ENCODE results near the gene GAL3ST2.

GAL3ST2 gene

GRCh38 chr2:241743620-241744019, 33.0 kb upstream of the GAL3ST2 start:
- TF ChIP-seq EZH2 (IDR thresholded peaks at IDR 0.05; ENCODE audit: borderline replicate concordance, low read depth, low read length, severe bottlenecking) (no peak), CTCF (IDR thresholded peaks at IDR 0.05; ENCODE audit: borderline replicate concordance, extremely low read depth, low read length, poor library complexity, severe bottlenecking) (no peak)
- Histone ChIP-seq H3K27ac (ENCODE audit: low read length) (no peak overlapping the region), H3K9me3 (ENCODE audit: insufficient read depth, low read length, severe bottlenecking) (no peaks in the 10 kb centered on the region), H3K36me3 (ENCODE audit: insufficient read depth, low read length) (peaks cover 50% of the 10 kb centered on the region), H3K4me3 (ENCODE audit: low read depth in 1 of 2, low read length in 2 of 2) (no peak overlapping the region), H3K4me2 (ENCODE audit: insufficient read depth, low read length) (no peak overlapping the region), H3K79me2 (ENCODE audit: insufficient read depth, low read length) (peaks cover 5% of the 10 kb centered on the region; the same call in 1 of the 2 replicates), H3K27me3 (ENCODE audit: insufficient read depth, low read length, poor library complexity) (no peaks in the 10 kb centered on the region), H4K20me1 (ENCODE audit: insufficient read depth, low read length) (peaks cover 23% of the 10 kb centered on the region; the same call in 1 of the 2 replicates), H3K4me1 (ENCODE audit: insufficient read depth, low read length) (no peaks in the 10 kb centered on the region), H3K9ac (ENCODE audit: low read depth, low read length) (no peak overlapping the region), H2AFZ (ENCODE audit: low read depth, low read length) (no peak overlapping the region)
- DNase-seq (no peak), ATAC-seq (ENCODE audit: insufficient read depth, low read depth) (no peak)

GRCh38 chr2:241744028-241744754, 32.4 kb upstream of the GAL3ST2 start:
- no peak for DNase-seq
- Histone ChIP-seq H3K4me3 (ENCODE audit: low read depth in 1 of 2, low read length in 2 of 2) (no peak overlapping the region), H4K20me1 (ENCODE audit: insufficient read depth, low read length) (peaks cover 17% of the 10 kb centered on the region), H2AFZ (ENCODE audit: low read depth, low read length) (no peak overlapping the region), H3K4me1 (ENCODE audit: insufficient read depth, low read length) (no peaks in the 10 kb centered on the region), H3K79me2 (ENCODE audit: insufficient read depth, low read length) (peaks cover 5% of the 10 kb centered on the region; the same call in 1 of the 2 replicates), H3K27ac (ENCODE audit: low read length) (no peak overlapping the region), H3K9me3 (ENCODE audit: insufficient read depth, low read length, severe bottlenecking) (no peaks in the 10 kb centered on the region), H3K9ac (ENCODE audit: low read depth, low read length) (no peak overlapping the region), H3K4me2 (ENCODE audit: insufficient read depth, low read length) (no peak overlapping the region), H3K36me3 (ENCODE audit: insufficient read depth, low read length) (peaks cover 54% of the 10 kb centered on the region), H3K27me3 (ENCODE audit: insufficient read depth, low read length, poor library complexity) (no peaks in the 10 kb centered on the region)
- ATAC-seq (ENCODE audit: insufficient read depth, low read depth) = no peak
- TF ChIP-seq EZH2 (IDR thresholded peaks at IDR 0.05; ENCODE audit: borderline replicate concordance, low read depth, low read length, severe bottlenecking) = no peak

DNA sequence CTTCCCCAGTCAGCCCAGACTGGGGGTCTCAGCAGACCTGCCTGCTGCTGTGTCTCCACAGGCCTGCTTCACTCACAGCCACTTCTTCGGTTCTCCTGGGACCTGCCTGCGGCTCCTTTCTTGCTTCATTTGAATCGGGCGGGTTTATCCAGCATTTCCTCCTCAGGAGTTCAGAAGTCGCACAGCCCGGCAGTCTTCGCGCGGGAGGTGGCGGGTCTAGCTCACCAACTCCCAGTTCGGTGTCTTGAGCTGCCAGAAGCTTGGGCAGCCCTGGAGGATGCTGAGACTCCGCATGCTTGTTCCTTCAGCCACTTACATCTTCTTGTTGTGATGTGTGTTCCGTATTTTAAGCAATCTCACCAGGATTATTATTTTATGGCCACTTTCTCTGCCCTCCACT, 31.3 kb upstream of the GAL3ST2 start:
- ATAC-seq (ENCODE audit: insufficient read depth, low read depth) = no peak
- H4K20me1 ChIP-seq (ENCODE audit: insufficient read depth, low read length) = peaks cover 13% of the 10 kb centered on the region
- no peak overlapping the region for H3K9ac ChIP-seq (ENCODE audit: low read depth, low read length)
- H3K27ac ChIP-seq (ENCODE audit: low read length) = no peak overlapping the region
- H3K4me1 ChIP-seq (ENCODE audit: insufficient read depth, low read length) = no peaks in the 10 kb centered on the region
- no peak overlapping the region for H3K4me2 ChIP-seq (ENCODE audit: insufficient read depth, low read length)
- TF ChIP-seq EZH2 (IDR thresholded peaks at IDR 0.05; ENCODE audit: borderline replicate concordance, low read depth, low read length, severe bottlenecking) (no peak), CTCF (IDR thresholded peaks at IDR 0.05; ENCODE audit: borderline replicate concordance, extremely low read depth, low read length, poor library complexity, severe bottlenecking) (no peak)
- no peaks in the 10 kb centered on the region for H3K27me3 ChIP-seq (ENCODE audit: insufficient read depth, low read length, poor library complexity)
- no peak overlapping the region for H2AFZ ChIP-seq (ENCODE audit: low read depth, low read length)
- H3K9me3 ChIP-seq (ENCODE audit: insufficient read depth, low read length, severe bottlenecking) = no peaks in the 10 kb centered on the region
- H3K36me3 ChIP-seq (ENCODE audit: insufficient read depth, low read length) = peaks cover 63% of the 10 kb centered on the region
- H3K4me3 ChIP-seq (ENCODE audit: low read depth in 1 of 2, low read length in 2 of 2) = no peak overlapping the region
- DNase-seq = no peak
- H3K79me2 ChIP-seq (ENCODE audit: insufficient read depth, low read length) = peaks cover under 1% of the 10 kb centered on the region; the same call in 1 of the 2 replicates

GRCh38 chr2:241746084-241746483, 30.5 kb upstream of the GAL3ST2 start:
- Histone ChIP-seq H3K9me3 (ENCODE audit: insufficient read depth, low read length, severe bottlenecking) (no peaks in the 10 kb centered on the region), H3K79me2 (ENCODE audit: insufficient read depth, low read length) (no peaks in the 10 kb centered on the region; the same call in 1 of the 2 replicates), H3K4me2 (ENCODE audit: insufficient read depth, low read length) (no peak overlapping the region), H4K20me1 (ENCODE audit: insufficient read depth, low read length) (peaks cover 7% of the 10 kb centered on the region), H3K4me1 (ENCODE audit: insufficient read depth, low read length) (no peaks in the 10 kb centered on the region), H3K9ac (ENCODE audit: low read depth, low read length) (no peak overlapping the region), H3K27ac (ENCODE audit: low read length) (no peak overlapping the region), H3K4me3 (ENCODE audit: low read depth in 1 of 2, low read length in 2 of 2) (no peak overlapping the region), H3K36me3 (ENCODE audit: insufficient read depth, low read length) (peaks cover 62% of the 10 kb centered on the region), H2AFZ (ENCODE audit: low read depth, low read length) (no peak overlapping the region), H3K27me3 (ENCODE audit: insufficient read depth, low read length, poor library complexity) (no peaks in the 10 kb centered on the region)
- TF ChIP-seq CTCF (IDR thresholded peaks at IDR 0.05; ENCODE audit: borderline replicate concordance, extremely low read depth, low read length, poor library complexity, severe bottlenecking) = no peak
- TF ChIP-seq EZH2 (IDR thresholded peaks at IDR 0.05; ENCODE audit: borderline replicate concordance, low read depth, low read length, severe bottlenecking) = no peak
- ATAC-seq (ENCODE audit: insufficient read depth, low read depth) (no peak), DNase-seq (no peak)
